COR-L47 (cell line): ENCODE data around the gene SEPSECS.
A peak's percentile ranks its signal among the peaks of the same experiment; 100 is the strongest.

Experiments
- DNase-seq: peaks from one replicate; lab custom pipeline; 2025; lab: John Stamatoyannopoulos, UW

SEPSECS gene

DNA sequence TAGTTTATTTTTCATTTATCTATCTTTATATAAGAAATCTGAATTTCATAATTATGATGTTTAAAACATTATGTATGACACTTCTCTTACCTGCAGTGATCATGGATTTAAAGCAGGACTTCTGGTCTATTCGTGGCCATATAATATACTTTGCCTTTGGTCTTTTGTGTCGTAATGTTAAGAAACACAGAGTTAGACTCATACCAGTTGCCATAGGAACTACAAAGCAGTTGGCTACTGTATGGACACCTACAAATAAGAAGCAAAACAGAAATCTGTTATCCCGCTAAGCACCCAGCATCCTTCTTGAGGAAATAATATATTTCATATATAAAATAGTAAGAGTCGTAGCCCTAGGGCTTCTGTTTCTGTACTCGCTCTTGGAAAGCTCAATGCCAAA lies 4.3 kb downstream of the SEPSECS start:
- DNase-seq = no peak

DNA sequence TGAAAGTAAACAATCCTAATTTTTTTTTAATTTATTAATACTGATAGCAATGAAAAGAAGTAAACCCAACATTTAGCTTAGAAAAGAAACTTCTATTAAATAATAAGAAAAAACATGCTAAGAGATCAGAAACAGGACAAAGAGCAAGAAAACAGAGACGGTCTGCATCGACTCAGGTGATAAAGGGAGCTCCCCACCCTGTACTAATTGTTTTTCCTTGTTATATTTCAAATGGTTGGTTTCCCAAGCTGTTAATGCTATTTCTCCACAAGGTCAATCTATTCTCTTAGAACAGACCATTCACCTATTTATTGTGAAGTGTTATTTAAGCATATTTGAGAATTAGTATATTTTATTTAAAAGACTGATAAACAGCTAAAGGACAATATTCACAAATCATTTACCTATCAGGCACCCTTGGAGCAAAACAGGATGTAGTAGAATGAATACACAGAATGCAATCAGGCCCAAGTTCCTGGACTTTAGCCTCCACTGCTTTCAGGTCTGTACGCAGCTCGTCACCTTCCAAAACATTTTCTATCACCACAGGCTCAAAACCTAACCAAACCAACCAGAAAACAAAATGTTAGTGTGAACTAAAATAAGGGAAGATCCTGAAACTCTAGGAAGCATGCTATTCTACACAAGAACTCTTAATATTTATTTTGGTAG lies 5.5 kb downstream of the SEPSECS start:
- peak; percentile 7 for DNase-seq

DNA sequence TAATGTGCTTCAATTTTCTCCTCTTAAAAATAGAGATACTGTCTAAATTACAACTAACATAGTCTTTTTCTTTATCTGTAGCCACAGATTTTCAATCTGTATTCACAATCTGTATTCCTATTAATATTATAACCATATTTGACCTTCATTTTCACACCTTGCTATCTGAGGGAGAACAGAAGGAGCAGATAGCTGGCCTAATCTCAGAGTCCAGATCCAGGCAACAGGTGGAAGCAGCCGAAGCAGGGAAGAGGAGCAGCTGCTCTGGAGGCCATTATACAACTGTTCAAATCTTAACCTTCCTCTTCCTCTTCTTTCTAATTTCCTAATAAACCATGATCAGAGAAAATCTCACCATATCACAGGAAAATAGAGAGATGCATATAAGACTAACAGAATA lies 14.2 kb downstream of the SEPSECS start:
- DNase-seq = no peak

DNA sequence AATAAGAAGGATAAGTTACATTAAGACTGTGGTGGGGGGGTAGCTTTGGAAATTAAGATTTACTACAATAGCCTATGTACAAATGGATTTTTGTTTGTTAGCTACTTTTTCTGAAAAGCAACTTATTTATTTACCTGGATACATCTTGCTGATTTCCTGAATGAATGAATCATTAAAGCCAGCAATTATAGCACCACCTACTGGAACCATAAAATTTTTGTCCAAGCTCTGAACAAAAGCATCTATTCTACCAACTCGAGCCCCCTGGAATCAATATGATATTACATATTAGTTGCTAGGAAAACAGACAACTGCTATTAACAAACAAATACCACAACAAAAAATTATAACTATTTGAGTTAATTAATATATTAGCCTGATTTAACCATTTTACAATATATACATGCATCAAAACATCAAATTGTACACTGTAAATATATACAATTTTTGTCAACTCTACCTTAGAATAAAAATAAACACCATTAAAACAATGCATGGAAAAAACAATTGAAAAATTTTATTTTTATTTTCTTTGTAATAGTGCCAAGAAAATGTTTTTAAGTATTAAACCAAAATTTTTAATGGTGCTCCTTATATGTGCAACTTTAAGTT lies 15.3 kb downstream of the SEPSECS start:
- DNase-seq = peak; percentile 12

DNA sequence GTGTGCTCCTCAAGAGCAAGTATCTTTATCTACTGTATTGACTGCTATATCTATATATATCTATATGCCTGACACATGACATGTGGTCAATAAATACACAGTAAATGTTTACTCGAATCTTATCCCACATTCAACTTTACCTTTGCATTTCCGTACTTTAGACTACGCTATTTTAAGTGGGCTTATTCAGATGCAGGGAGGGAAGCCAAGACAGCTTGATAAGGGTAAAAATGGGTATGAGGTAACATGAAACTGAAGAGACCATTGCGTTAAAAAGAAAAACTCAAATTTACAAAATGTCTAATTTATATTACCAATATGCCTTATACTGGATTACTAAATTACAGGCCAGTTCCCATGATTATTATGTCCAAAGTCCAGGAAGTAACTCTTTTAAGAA lies 17.8 kb downstream of the SEPSECS start:
- no peak for DNase-seq

DNA sequence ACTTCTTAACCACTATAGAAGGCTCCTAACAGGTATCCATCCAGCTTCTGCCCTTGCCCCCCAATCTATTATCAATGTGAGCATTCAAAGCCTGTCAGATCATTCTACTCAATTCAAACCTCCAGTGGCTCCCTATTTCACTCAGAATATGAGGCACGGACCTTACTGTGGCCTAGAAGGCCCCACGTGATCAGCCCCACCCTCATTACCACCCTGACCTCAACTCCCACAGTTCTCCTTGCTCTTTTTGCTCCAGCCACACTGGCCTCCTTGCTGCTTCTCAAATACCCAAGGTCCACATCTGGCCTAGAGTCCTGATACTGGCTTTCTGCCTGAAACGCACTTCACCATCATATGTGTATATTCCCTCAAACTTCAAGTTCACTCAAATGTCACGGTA lies 18.7 kb downstream of the SEPSECS start:
- no peak for DNase-seq

DNA sequence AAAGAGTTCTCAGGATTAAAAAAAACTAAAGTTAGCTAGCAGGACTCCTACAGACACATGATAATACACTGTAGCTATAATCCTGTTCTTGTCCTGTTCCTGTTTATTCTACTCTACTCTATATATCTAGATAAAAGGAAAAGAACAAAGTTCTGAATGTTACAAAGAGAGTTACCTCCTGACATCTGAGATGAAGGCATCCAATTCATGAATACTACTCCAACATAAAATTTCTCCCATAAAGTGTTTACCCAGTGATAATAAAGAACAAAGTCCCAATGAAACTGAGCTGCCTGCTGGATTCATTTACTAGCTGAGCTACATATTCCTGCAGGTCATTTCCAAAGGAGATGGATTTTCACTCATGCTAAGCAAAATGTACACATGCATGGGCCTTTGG lies 27.1 kb downstream of the SEPSECS start:
- no peak for DNase-seq

DNA sequence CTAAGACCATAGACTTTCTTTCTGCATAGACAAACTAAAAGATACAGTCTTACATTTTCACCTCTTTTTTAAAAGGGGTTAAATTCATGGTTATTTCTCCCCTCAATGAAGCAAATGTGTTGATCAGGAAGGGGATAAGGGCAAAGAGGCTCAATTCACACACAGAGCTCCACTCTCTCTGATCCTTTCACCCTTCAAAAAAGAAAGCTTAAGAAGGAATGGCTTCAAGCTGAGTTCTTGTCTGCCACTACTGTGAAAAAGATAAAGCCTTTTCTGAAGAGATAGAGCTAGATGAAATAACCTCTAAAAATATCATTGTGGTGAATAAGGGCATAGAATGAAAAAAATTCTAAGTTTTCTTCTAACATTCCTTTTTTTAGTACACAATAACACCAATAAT lies 28.3 kb downstream of the SEPSECS start:
- DNase-seq = no peak

DNA sequence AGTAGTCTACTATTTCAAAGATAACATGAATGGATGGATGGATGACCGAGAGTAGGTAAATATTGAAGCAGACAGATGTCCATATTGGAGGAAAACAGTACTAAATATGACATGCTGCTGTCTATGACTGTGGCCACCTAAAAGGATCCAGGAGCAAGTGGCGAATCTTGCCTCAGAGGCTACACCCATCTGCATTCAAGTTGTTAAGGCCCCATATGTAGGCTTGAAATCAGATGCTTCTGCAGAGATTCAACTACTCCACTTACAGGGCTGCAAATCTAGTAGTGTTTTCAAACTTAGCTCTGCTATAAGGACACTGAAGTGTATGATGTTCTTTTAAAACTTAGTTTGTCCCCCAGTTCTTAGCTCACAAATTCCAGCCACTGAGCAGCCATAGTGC lies 28.9 kb downstream of the SEPSECS start:
- no peak for DNase-seq

DNA sequence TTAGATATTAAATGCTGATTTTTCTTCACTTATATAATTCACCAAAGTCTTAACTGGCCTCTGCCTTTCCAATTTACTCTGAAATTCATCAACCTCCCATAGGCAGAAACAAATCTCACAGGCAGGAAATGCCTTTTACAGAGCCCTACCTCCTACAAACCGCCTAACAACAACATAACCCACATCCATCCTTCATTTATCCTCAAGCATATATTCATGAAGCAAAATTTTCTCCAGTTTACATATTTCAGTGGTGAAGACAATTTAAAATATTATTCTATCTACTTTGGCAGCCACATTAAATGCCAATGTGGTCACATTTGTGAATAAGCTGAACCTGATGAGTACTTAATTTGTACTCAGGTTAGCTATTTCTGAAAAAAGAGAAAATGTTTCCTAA lies 30.3 kb downstream of the SEPSECS start:
- DNase-seq = no peak

DNA sequence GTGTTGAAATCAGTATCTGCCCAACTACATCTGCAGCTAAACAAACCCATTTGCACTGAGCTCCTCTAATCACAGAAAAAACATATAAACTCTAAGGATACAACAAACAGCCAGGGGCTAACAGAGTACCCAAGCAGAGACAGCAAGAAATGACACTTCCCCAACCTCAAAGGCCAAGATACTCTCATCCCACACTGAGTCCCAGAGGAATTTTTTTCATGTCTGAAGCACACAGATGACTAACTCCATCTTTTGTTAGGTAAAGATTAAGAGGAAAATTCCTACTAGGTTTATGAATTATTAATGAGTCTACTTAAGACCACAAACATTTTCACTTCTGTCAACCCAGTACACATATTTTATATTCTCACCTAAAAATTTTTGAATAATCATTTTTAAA lies 31.6 kb downstream of the SEPSECS start:
- DNase-seq = no peak

DNA sequence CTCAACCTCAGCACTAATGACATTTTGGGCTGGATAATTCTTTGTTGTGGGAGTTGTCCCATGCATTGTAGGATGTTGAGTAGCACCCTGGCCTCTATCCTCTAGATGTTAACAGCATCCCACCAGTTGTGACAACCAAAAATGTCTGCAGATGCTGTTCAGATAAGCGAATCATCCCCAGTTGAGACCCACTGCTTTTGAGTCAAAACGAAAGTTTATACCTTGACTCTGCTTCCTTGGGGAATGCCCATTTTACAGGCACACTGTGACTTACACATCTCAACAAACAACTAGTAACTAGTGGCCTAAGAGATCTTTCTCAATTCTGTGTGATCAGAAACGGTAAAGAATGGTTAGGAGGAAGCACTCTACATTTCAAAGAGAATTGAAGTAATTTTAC lies 37.0 kb downstream of the SEPSECS start:
- DNase-seq = no peak

DNA sequence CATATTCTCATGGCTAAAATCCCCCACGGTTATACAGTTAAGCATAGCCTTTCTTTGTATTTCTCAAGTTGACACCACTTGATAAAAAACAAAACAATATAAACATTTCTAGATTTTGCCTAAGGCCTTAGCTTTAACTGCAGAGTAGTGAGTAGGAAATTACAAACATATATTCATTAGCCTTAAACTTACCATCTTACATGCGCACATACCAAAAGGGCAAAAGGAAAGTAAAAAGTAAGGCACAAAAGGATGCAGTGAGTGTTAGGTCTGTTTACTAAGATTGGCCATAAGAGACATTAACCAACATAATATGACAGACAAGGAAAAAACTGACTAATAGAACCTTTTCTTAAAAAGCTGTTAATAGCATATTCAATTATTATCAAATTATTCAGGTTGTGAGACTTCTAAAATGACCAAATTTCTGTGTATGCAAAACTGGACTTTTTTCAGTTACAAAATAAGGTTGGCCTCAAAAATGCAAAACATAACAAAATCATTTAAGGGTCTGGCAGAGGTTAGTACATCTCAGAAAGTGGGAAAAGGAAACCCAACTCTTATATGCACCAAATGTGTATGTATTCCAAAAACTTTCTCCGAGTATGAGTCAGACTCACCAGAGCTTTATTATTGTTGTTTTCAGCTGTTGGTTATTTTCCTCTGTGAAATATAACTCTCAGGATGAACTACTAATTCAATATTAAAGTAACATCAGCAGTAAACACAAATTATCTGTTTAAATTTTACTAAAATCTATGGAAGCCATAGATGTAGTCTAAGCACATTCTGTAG lies 39.9 kb downstream of the SEPSECS start:
- no peak for DNase-seq

DNA sequence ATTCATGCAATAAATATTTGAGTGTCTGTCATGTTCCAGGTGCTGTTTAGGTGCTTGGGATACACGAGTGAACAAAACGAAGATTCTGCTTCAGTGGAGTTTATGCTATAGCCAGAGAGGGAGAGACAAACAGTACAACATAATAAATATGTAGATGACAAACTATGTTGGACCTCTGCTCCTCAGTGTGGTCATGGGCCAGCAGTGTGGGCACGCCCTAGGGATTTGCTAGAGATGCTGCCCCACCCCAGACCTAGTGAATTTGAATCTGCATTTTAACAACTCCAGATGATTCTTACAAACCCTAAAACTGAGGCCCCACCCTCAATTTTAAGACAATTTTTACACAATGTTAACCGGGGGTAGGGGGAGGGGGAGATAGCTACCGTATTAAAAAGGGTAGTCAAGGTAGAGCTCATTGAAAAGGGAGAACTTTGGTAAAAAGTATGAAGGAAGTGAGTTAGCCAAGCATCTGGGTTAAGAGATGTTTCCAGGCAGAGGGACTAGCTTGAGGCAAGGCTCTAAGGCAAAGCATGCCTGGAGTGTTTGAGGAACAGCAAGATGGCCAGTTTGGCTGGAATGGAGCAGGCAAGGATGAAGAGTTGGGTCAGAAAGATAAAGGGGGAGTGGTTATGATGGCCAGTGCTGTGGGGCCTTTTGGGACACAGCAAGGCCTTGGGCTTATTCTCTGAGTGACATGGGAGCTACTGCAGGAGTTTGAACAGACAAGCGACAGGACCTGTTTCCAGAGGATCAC lies 42.4 kb downstream of the SEPSECS start:
- DNase-seq = no peak

DNA sequence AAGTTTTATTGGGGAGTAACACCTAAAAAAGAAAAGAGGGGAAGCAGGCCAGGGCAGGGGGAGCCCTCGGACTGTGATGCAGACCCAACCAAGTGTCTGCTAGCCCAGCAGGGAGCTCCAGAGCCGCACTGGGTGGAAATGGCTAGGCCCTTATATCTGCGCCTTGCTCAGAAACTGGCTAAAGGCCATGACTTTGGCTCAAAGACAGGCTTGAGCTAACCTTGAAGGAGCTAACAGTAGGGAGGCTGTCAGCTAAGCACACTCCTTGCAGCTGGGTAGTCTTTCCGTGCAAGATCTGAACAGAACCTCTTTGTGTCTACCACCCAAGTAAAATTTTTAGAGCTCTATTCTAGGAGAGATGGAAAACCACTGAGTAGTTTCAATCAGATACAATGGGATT lies 43.0 kb downstream of the SEPSECS start:
- no peak for DNase-seq

DNA sequence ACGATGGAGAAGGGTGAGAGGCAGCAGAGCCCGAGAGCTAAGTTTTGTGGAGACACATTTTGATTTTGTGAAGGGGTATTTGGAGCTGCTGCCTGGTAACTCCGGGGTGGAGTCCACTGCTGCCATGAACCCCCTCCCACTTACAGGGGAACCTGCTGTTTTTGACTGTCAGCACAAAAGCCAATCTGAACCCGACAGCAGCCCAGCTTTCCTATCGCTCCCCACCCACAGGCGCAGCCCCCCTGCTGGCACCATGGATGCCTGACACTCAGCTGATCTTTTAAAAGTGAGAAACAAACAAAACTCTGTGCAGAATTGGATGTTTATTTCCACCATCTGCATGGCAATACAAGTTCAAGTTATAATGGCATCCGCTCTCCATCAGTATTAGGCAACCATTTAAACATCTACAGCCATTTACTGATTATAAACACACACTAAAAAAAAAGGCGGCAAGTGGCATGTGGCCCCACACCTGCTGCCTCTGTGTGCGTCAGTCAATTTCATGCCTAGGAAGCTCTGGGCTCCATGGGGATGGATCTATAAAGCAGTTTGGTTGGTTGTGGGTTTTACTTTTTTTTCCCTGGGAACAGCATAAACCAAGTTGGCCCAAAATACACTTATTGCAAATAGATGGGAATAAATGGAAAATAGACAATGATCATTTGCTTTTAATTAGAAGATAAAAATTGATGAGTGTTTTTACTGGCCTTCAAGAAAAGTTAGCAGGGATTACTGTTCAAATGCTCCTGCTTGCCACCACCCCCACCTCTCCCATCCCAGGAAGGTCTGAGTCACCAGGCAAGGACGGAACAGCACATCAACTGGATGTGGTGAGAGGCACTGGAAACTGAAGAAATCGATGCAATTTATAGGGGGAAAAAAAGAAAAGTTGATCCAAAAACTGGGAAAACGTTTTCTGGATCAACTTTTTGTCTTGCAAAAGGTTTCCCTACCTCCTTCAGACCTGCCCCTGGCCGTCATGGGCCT lies 46.0 kb downstream of the SEPSECS start:
- no peak for DNase-seq

DNA sequence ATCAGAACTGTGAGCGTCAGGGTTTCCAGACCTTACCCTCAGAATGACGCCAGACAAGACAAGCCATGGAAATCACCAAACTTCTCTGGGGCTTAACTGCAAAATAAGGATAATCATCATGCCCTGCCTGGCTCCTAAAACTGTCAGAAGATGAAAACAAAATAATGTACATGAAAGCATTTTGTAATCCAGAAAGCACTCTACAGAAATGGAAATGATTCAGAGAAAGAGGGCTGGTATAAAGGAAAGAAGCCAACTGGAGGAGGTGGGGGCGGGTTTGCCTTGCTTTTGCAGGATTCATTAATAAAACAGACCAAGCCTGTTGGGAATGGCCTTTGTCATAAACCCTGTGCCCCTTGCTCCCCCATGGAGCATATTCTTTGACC lies 47.3 kb downstream of the SEPSECS start:
- DNase-seq = no peak

DNA sequence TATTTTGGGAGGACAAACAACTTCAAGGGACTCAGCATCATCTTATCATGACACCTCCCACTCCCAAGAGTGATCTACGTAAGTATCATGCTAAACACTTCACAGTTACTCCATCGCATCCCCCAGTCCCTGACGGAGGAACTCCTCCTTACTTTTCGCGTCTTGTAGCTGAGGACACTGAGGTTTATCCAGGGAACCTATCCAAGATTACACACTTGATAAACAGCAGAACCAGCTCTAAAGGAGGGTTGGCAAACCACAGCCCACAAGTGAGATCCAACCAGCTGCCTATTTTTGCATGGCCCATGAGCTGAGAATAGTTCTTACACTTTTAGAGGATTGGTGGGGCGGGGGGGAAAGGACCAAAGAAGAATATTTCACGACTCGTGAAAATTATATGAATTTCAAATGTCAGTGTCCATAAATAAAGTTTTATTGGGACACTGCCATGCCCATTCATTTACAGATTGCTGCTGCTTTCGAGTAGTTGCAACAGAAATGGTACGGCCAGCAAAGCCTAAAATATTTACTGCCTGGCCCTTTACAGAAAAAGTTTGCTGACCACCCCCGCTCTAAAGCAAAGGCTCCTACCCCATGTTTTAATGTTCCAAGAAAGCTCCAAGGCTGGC lies 47.8 kb downstream of the SEPSECS start:
- DNase-seq = no peak

DNA sequence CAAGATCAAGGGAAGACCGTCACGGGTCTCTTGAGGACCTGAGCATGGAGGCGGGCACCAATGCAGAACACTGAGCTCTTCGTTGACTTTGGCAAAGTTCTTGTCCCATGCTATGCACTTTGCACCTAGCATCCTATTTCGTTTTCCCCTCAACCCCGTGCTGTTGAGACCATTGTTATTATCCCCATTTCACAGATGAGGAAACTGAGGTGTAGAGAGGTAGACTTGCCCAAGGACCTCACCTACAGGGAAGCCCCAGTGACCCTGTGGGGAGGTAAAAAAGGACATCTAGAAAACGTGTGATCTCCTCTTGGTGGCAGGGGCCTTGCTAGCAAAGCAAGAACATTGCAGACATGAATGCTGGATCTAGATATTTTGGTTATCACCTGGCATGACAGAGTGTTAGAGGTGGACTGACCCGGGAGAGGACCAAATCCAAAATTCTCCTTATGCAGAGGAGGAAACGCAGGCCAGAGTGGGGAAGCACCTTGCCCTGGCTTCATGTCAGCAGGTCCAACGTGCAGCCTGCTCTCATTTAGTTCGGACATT lies 48.5 kb downstream of the SEPSECS start:
- no peak for DNase-seq

DNA sequence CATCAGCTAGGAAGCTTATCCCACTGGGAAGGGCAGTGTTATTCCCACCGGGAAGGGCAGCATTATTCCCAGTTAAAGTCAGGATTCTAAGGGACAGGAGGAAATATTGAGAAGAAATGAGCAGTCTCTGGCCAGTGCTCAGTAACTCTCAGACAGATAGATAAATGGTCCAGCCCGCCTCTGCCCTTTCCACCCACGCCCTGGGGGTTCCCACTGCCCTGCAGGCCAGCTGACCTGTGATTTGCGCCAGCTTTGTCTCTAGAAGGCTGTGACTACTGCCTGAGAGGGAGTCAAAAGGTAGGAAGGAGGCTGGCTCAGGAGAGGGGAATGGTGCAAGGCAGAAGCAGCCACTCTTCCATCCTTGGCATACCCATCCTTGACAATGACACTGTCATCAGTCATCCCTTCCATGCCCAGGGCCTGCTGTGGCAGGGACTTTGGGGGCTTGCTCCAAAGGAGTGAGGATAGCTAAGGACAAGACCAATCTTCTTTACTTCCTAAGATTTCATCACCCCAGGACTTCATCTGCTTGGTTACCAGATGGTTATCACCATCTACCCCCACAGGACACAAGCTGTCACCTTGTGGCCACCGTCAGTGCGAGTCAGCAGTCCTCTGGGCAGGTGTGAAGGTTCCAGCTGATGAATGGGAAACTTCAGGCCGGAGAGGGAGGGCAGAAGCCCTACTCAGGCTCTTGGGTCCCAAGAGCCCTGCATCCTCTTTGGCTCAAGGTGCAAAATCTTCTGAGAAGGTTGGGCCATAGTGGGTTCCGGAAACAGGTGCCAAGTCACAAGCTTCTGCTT lies 49.5 kb downstream of the SEPSECS start:
- DNase-seq = no peak
